HUES48 (cell line): Measurements from ENCODE around the gene HYDIN.
A peak's percentile ranks its signal among the peaks of the same experiment; 100 is the strongest.
"Not testable (repeated sequence)": the region's sequence is repeated elsewhere in the genome, so short reads cannot be mapped to it uniquely, and the experiment has no call there.

Source experiments
- H3K27ac ChIP-seq: one replicate; pipeline ENCODE4 v1.7.0; 2013; ENCODE audit warnings: low read depth, low read length, inconsistent platforms
- H3K27me3 ChIP-seq: 2 replicates; pipeline ENCODE4 v1.6.1; 2013; ENCODE audit warnings: mild to moderate bottlenecking, low read length; ENCODE audit not compliant: control insufficient read depth, insufficient read depth
- H3K36me3 ChIP-seq: 2 replicates; pipeline ENCODE4 v1.6.1; 2013; ENCODE audit warnings: low read length; ENCODE audit not compliant: control insufficient read depth, insufficient read depth
- H3K4me1 ChIP-seq: 2 replicates; pipeline ENCODE4 v1.6.1; 2013; ENCODE audit warnings: mild to moderate bottlenecking, low read length; ENCODE audit not compliant: control insufficient read depth, insufficient read depth
- H3K4me3 ChIP-seq: 2 replicates; pipeline ENCODE4 v1.5.1; 2013; ENCODE audit warnings: mild to moderate bottlenecking, low read depth, low read length
- H3K9ac ChIP-seq: 2 replicates; pipeline ENCODE4 v1.6.1; 2013; ENCODE audit warnings: mild to moderate bottlenecking, low read depth, low read length, moderate library complexity
- H3K9me3 ChIP-seq: 2 replicates; pipeline ENCODE4 v1.6.1; 2013; ENCODE audit warnings: low read length; ENCODE audit not compliant: control insufficient read depth, insufficient read depth

Gene HYDIN

DNA sequence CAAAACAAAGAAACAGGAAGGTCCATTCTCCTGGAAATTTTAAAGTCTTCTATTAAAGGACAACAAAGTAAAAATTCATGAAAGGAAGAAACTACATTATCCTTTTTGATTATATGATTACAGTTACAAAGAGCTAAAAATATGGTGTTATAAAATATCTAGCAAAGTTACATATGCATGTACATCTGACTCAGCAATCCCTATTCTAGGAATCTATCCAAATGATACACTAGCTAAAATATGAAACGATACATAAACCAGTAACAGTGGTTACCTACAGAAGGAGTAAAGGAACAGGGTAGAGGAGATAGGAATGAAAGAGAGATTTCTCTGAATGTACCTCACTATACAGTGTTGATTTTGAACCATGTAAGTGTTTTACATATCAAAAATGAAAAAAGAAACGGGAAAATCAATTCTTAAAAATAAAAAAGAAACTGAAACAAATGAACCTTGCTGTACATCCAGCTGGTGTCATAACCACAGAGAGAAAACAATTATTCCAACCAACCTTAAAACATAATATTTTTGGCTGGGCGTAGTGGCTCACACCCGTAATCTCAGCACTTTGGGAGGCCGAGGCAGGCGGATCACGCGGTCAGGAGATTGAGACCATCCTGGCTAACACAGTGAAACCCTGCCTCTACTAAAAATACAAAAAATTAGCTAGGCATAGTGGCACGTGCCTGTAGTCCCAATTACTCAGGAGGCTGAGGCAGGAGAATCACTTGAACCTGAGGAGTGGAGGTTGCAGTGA, 41.4 kb downstream of the HYDIN start:
- no peaks in the 10 kb centered on the region; the same call in 1 of the 2 replicates for H3K27me3 ChIP-seq
- no peak overlapping the region for H3K27ac ChIP-seq
- H3K36me3 ChIP-seq = no peaks in the 10 kb centered on the region
- no peak overlapping the region for H3K4me3 ChIP-seq
- no peaks in the 10 kb centered on the region for H3K9me3 ChIP-seq
- H3K9ac ChIP-seq = no peak overlapping the region
- H3K4me1 ChIP-seq = no peaks in the 10 kb centered on the region; the same call in 1 of the 2 replicates

GRCh38 chr16:71185347-71185746, 45.2 kb downstream of the HYDIN start:
- Histone ChIP-seq H3K36me3 (no peaks in the 10 kb centered on the region), H3K27ac (no peak overlapping the region), H3K9ac (no peak overlapping the region), H3K4me3 (no peak overlapping the region), H3K9me3 (peaks cover 7% of the 10 kb centered on the region; the same call in 1 of the 2 replicates), H3K4me1 (no peaks in the 10 kb centered on the region; the same call in 1 of the 2 replicates), H3K27me3 (no peaks in the 10 kb centered on the region)

DNA sequence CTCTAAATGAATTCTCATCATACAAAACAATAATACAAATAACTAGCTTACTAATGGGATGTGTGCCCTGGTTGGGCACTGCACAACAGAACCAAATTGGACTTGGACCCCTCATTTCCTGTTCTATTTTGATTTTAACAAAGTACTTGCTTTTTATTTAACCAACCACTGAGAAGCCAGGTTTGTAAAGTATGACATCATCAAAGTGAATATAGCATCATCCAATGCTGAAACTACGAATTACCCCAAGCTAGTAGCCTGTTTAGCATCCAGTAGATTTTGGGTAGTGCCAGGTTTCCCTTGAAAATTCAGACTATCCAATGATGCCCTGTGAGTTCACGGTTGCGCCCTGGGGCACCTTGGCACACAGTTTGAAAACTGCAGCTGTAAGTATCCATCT, 51.0 kb downstream of the HYDIN start:
- no peaks in the 10 kb centered on the region for H3K27me3 ChIP-seq
- H3K36me3 ChIP-seq = no peaks in the 10 kb centered on the region

GRCh38 chr16:71172481-71173207, 57.9 kb downstream of the HYDIN start:
- no peak overlapping the region for H3K4me3 ChIP-seq
- no peaks in the 10 kb centered on the region for H3K27me3 ChIP-seq
- H3K9me3 ChIP-seq = no peaks in the 10 kb centered on the region
- no peak overlapping the region for H3K9ac ChIP-seq
- no peaks in the 10 kb centered on the region for H3K36me3 ChIP-seq
- no peak overlapping the region for H3K27ac ChIP-seq
- H3K4me1 ChIP-seq = no peaks in the 10 kb centered on the region

More for the DNA sequence above, 51.0 kb downstream of the HYDIN start:
- H3K4me1 ChIP-seq = no peaks in the 10 kb centered on the region
- H3K27ac ChIP-seq = no peak overlapping the region
- no peak overlapping the region for H3K9ac ChIP-seq
- no peak overlapping the region for H3K4me3 ChIP-seq
- H3K9me3 ChIP-seq = peaks cover 7% of the 10 kb centered on the region; the same call in 1 of the 2 replicates

- H3K4me3 ChIP-seq, H3K27ac ChIP-seq, H3K9me3 ChIP-seq, H3K36me3 ChIP-seq, H3K4me1 ChIP-seq, H3K27me3 ChIP-seq, H3K9ac ChIP-seq: not testable (repeated sequence)
These were observed 69.5 kb downstream of the HYDIN start for GRCh38 chr16:71161007-71161406.

DNA sequence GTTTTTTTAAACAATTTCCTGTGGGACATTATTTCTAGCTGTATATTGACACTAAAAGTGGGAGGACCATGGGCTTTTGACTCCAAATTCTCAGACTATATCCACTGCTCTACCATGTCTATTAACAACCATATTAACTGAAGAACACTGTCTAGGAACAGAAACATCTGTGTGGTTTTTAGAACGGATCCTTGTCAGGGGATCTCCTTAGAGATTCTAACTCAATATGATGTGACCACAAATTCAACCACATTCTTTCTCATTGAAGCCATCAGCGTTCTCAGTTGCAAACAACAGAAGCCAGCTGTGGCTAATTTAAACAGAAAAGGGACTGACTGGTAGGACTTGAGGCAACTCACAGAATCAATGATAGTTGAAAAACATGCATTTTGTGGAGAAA, 73.2 kb downstream of the HYDIN start:
- H3K27ac ChIP-seq, H3K36me3 ChIP-seq, H3K4me1 ChIP-seq, H3K9me3 ChIP-seq, H3K9ac ChIP-seq, H3K4me3 ChIP-seq, H3K27me3 ChIP-seq: not testable (repeated sequence)

GRCh38 chr16:71153329-71153728, 77.2 kb downstream of the HYDIN start:
- H3K27me3 ChIP-seq, H3K36me3 ChIP-seq, H3K4me3 ChIP-seq, H3K4me1 ChIP-seq, H3K9ac ChIP-seq, H3K9me3 ChIP-seq: not testable (repeated sequence)
- peak overlapping the region; percentile 26 for H3K27ac ChIP-seq

DNA sequence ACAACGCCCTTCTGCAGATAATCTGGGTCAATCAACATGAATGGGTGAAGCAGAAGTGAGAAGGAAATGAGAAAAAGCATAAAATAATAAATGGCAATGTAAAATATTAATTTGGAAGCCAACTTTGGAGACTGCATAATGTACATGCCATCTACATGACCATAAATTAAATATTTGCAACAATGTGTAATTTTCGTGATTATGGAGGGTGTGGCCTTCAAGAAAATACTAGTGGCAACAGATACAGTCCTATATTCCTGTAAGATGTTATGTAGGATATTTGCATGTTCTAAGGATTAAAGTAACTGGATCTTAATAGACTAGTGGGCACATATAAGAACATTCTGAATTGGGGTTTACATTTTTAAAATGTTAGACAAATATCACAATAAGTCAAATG, 78.9 kb downstream of the HYDIN start:
- not testable (repeated sequence) for H3K36me3 ChIP-seq, H3K4me1 ChIP-seq, H3K27ac ChIP-seq, H3K9ac ChIP-seq, H3K27me3 ChIP-seq, H3K9me3 ChIP-seq, H3K4me3 ChIP-seq

GRCh38 chr16:71143246-71143645, 87.3 kb downstream of the HYDIN start:
- not testable (repeated sequence) for H3K27ac ChIP-seq, H3K4me3 ChIP-seq, H3K4me1 ChIP-seq, H3K27me3 ChIP-seq, H3K9me3 ChIP-seq, H3K36me3 ChIP-seq, H3K9ac ChIP-seq

- H3K9ac ChIP-seq = not testable (repeated sequence)
These were observed 120.0 kb downstream of the HYDIN start for GRCh38 chr16:71110565-71110964.

DNA sequence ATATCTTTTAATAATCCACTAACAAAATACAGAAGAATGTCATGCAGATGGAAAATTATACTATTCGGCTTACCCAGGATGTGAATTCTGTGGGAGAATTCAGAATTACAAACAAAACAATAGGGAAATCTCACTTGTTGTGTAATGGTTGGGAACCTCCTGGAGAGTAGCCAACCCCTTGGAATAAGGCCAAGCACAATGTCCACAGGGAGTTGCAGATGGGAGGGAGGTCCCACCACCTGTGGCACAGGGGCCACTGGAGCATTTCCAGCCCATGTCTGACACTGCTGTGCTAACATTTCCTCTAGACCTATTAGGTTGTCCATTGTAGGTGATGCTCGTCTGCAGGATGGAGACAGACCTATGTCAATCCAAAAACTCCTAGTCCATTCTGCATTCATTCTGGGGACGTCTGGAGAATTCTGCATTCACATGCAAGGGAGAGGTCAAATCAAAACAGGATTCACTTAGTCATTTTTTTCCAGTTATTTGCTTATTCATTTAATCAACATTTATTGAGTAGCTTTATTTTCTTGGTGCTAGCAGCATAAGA, 120.8 kb downstream of the HYDIN start:
- not testable (repeated sequence) for H3K4me1 ChIP-seq, H3K27me3 ChIP-seq, H3K4me3 ChIP-seq, H3K9me3 ChIP-seq, H3K9ac ChIP-seq, H3K27ac ChIP-seq, H3K36me3 ChIP-seq

More at GRCh38 chr16:71110565-71110964, 120.0 kb downstream of the HYDIN start:
- not testable (repeated sequence) for H3K27ac ChIP-seq, H3K9me3 ChIP-seq, H3K36me3 ChIP-seq, H3K4me1 ChIP-seq, H3K27me3 ChIP-seq, H3K4me3 ChIP-seq
